Activated CD4-positive, alpha-beta T cell treated with anti-CD3 and anti-CD28 coated beads, Interleukin-2, amount 50 U/mL, for 16 hours (primary cell): Measurements from ENCODE around the gene UBE3B.
"Not testable (repeated sequence)": the region's sequence is repeated elsewhere in the genome, so short reads cannot be mapped to it uniquely, and the experiment has no call there.

Experiments
- DNase-seq: peaks from one replicate; pipeline ENCODE4 v3.0.0-alpha.2; 2020

The UBE3B gene

DNA sequence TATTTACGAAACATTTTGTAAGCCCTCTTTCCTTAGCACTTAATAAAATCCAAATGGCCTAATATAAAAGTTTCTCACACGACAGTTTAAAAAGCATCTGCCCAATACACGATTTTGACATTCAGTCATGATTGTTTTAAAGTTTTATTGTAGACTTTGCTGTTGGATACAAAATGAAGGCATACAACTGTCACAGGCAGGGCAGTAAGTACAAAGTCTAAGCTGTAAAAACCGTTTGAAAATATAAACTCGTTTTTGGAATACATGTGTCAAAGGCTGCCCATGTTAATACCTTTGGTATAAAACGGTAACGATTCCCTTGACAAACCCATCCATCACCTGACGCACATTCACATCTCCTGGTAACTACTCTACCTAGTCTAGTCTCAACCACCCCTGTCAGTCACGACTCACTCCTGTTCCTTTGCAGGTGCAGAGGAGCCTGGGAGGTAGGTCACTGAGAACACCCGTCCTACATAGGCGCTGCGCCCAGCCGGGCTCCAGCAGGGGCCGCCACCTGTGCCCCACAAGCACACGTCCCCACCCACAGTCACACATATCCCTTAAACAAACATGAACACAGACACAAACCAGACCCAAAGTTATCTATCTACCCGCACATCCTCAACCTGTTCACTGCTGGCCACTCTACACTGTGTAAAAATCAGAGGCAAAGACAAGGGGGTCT lies 27.4 kb upstream of the UBE3B start:
- no peak for DNase-seq

DNA sequence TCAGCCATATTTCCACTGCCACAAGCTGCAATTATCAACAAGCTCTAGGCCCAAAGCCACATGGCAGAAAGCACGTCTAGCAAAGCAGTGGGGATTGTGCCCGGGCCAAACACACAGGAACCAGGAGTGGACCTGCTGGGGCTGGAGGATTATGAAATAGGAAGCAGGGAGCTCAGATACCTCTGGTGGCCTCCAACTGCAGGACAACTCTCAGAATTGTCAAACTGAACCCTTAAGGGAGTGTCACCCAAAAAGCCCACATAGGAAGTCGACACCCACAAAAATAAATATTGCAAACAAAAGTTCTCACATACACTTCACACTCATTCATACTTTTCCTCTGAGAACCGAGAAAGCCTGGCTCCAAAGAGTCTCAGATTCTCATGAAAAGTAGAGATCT lies 26.5 kb upstream of the UBE3B start:
- no peak for DNase-seq

DNA sequence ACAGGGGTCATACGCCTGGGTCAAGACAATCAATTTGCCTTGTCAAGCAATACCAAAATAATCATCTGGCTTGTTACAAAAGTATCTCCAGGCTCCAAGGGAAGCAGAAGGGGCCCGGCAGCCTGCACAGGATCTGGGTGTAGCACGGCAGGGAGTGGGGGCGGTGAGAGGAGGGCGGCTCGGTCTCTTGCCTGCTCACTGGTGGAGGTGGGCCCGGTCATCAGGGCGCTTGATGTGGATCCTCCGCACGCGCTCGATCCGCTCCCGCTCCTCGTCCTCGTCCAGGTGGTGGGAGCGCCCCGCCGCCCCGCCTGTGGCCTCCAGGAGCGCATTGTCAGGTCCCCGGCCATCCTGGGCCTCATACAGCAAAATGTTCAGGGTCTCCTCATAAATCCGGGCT lies 26.0 kb upstream of the UBE3B start:
- no peak for DNase-seq

DNA sequence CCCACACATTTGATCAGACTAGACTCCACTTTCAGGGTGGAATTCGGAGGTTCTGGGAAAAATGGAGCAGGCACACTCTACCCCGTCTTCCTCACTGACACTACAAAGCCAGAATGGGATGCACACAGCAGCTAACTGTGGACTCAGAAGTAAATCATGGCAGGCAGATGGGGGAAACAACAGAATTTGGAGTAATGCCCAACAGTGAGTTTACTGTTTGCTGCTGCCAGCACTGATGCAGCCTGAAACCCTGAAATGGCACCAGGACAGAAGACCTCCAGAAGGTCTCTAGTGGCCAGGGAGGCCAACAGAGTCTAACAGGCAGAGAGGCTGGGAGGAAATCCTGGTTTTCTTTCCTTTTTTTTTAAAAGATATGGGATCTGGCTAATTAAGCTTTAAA lies 24.9 kb upstream of the UBE3B start:
- DNase-seq: no peak

DNA sequence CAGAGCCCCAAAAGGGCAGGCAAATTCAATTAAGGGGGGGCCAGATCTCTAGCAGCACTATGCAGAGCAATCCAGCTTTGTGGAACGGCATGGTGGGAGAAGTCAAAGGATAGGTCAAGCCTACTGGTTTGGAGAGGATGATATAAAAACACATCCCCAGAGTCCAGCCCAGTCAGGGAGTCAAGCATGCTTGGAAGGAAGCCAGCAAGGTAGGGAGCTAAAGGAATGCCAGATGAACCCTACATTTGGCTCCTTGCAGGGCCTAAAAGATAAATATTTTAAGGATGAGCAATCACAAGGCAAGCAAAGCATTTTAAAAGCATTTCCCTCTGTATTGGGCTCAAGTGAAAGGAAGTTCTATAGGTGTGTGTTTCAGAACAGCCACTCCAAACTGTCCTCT lies 21.7 kb upstream of the UBE3B start:
- no peak for DNase-seq

DNA sequence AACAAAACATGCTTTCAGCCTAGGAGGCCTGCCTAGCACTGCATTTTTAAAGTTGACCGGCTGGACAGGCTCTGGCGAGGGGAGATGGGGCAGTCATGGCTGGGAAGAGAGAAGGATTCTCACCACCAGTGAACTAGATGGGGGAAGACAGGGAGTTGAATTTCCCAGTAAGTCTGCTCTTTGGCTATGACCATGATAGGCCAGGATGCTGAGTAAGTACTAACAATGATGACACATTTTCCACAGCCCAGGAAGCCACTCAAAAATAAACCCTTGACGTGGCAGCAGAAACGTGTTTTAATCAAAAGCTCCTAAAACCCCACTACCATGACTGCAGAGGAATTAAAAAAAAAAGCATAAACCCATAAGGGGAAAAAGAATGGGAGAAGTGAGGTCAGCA lies 19.3 kb upstream of the UBE3B start:
- peak; percentile 37 for DNase-seq

DNA sequence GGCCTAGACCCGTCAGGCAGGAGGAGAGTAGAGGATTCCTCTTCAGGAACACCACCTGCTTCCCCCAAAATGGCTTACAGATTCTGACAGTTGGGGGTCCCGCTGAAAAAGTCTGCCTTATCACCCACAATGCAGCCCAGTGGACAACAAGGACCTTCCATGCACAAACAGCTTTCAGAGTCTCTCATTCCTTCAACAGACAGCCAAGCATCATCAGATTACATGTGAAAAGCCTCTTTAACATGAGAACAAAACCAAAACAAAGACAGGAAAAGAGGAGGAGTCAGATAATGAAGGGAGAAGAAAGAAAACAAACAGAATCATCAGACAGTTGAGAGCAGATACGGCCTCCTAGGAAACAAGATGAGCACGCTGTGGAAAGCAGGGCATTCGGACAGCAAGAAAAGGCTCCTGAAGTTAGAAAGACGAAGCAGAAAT lies 18.6 kb upstream of the UBE3B start:
- no peak for DNase-seq

DNA sequence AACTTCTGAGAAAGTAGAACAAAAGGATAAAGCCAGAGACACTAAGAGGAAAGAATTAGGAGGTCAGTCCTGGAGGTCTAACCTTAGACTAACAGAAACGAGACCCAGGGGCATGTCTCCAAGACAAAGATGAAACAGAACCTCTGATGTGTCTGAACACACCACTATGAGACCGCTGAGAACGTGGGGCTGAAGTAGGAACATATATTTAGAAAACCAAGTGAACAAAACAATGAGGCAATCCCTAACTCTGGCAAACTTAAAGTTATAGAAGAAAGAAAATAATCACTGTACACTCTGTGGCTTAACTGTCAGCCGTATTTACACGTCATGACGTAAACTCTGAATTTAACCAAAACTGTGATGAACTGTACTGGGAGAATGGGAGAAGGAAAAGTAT lies 18.2 kb upstream of the UBE3B start:
- no peak for DNase-seq

DNA sequence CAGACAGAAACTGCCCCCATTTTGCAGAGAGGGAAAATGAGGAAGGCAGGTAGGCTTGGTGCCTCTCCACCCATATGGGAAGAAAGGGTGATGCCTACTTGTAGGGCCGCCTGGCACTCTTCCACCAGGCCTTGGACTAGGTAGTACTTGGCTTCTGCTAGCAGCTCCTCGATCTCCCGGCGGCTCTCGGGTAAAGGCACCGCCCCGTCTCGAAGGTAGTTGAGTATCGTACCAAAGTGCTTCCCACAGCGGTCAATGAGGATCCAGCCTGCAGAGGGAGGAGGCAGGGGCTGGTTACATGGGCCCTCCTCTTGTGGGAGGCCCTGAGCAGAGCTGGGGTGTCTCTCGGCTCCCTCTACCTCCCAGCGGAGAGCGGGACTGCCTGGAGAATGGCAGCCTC lies 16.9 kb upstream of the UBE3B start:
- DNase-seq: no peak

DNA sequence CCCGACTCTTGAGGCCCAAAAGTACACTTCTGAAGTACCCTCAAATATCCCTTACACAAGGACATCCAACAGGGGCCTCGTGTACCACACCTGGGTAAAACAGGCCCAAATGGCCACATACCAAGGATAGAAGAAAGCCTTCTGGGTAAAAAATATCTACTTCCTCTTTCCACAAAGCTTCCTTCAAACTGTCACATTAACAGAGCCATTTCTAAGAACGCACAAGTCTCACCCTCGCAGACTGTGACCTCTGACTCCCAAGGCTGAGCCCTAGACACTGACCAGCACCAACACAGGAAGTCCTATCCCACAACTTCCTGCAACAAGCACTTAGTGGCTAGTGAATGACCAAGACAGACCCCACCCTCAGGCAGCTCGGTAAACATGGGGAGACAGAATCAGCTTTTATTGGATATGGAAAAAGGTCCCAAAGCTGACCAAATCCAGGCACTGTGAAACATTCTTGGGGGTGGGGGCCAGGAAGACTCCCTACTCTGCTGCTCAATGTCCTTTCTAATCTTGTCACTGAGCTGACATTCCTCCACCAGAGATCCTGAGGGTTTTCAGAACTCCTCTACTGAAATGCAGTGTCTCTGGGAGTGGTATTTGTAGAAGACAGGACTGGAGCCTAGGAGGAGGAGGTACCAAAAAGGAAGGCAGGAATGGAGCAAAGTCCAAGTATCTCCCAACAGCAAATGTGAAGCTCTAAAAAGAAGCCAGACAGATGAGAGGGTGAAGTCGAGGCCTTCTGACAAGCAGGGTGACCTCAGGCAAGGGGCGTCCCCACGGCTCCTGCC lies 16.2 kb upstream of the UBE3B start:
- no peak for DNase-seq

DNA sequence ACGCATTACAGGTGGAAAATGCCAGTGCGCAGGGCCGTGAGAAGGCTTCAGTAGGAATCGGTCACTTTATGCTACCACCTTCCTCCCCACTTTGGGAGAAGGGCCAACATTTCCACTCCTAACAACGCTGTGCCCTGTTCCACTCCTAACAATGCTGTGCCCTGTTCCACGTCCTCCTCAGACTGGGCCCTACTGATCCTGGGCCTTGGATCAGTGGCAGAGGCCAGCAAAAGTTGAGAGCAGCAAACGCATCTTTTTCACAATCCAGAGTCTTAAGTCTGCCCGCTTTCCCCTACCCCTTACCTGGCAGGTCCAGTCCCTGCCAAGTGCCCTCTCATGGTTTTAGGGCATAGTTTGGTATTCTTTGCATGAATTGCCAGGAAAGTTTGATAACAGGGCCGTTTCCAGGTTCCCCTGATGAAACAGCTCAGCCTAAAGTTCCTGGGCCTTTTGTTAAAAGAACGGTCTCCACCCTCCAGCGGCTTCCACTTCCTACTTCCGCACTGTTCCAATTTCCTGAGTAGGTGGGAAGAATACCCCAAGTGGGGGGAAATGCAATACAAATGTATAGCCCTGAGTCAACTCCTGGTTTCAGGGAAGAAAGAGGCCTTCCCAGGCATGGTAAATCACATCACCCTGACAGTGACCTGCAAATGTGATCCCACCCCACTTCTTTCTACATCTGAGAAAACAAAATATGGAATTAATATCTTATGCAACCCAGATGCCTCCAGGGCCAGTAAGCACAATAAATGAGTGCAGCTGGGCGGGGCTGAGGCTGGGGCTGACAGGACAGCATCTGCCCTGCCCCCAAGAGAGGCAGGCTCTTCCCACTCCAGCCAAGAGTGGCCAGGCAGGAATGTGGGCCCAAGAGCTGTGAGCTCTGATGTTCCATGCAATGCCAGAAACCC lies 15.3 kb upstream of the UBE3B start:
- DNase-seq: no peak

DNA sequence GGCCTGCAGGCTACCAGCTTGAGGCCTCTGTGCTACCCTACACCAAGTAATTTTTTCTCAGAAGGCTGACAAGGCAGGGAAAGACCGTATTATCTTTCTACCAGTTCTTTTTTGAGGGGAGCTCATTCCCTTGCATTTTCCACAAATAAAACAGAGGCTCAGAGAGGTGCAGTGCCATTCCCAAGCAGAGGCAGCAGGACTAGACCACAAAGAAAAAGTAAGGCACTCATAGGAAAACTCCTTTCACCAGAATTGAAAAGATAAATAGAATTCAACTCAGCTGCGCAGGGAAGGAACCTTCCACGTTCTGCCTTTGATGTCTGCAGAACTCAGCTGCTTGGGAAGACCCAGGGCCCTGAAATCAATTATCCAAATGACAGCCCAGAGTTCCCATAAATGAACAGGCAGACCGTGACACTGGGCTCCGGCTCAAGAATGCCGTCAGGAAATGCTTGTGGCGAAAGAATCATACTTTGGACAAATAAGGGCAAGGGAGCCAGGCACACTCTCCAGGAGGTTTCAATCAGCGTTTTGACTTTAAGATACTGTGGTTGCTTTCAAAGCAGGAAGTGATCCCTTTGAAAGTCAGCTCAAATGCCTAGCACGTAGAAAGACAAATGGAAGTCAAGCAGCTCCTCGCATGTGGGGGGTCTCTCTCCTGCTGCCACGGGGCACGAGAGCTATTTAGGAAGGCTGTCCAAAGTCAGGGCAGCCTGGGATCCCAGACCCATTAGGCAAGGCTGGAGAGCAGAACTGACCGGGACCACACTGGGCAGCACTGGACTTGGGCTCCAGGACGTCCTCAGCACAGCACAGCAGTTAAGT lies 14.4 kb upstream of the UBE3B start:
- DNase-seq: no peak

DNA sequence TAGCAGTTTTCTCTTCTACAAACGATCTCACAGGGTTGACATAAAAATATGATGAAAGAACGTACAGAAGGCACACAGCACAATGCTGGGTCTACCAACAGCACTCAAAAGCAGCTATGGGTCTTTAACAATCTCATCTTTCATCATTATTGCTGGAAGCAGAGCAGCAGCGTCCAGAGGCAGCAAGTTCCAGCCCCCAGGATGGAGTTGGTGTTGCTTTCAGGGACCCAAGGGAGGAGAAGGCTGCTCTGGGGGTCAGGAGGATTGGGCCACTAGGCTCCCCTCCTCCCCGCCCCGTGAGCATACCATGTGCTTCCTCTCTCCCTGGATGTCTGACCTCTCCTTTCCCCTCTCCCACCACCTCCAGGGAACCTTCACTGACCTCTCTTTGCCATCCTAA lies 13.7 kb upstream of the UBE3B start:
- DNase-seq: no peak

DNA sequence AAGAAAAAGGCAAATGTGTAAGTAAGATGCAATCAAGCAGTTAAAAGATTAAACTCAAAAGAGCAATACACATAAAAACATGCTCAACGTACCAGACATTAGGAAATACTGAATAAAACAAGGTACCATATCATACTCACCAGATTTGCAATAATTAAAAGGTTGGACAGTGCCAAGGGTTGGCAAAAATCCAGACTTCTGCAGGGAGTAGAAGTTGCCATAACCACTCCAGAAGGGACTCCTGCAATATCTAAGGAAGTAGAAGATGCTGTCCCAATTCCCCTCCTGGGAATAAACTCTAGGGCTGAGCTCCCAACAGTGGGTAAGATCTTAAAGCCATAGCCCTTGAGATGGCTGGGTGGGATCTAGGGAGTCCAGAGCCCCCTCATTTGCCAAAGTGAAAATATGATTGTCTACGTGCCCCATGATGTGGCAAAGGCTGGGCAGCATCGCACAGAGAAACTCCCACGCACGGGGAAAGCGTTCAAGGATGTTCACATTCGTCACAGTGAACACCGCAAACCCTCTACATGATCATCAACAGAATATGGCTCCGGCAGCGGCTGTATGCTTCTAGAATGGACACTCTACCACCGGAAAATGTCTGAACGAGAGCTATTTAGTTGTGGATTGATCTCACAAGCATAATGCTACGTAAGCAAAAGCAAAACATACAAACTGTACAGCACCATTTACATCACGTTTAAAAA lies 12.6 kb upstream of the UBE3B start:
- no peak for DNase-seq

DNA sequence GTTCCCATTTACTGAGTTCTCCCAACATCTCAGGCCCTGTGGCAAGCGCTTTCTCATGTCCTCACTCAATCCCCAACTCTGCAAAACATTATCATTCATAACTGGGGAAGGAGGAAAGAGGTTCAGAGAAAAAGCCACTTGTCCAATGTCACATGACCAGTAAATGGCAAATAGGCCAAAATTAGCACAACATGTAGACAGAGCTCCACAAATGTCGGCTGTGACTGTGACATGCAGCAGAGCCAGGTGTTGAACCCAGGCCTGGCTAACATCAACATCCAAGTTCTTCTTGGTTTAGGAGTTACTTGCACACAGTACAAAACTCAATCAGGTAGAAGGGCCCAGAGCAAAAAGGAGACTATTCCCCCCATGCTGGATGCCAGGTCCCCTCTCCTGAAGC lies 11.1 kb upstream of the UBE3B start:
- no peak for DNase-seq

DNA sequence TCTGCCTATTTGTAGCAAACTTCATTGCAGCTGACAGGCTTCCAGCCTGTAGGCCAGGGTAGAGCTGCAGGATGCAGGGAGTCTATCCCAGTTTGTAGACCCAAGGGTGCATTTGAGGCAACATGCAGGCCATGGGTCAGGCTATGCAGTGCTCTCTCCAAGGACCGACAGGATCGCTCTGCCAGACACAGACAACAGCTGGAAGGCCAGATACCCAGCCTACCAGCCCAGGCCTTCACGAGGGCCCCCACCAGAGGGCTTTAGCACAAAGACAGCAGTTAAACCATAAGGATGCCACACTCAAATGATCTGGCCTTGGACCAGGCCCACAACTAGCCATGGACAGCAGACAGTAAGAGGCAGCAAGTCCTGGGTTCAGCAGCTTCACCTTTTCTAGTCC lies 10.6 kb upstream of the UBE3B start:
- DNase-seq: no peak

DNA sequence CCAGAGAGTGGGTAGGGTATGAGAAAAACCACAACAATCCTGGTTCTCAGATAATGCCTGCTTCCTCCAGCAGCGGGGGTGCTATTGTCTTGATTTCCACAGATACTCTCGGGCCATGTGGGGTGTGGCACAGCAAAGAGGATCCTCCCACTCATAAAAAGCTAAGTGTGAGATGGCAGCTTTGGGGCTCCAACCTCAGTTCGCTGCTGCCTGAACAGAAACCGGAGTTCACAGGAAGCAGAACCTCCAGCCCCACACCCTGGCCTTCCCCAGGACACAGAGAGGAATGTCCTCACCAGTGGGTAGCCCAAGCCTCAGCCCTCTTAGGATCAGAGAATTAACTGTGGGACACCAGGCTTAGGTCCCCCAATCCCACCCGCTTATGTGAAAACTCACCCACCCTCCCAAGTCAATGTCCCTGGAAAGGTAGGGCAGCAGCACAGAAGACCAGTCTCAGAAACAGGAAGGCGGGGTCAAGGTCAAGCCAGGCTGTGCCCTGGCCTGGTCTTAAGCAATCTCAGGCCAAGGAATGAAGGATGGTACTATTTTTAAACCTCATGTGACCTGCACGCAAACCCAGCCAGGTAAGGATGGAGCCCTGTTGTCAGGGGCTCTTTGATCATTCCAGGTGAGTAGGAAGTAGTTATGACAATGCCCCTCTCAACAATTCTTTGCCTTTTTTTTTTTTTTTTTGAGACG lies 9.3 kb upstream of the UBE3B start:
- DNase-seq: no peak

DNA sequence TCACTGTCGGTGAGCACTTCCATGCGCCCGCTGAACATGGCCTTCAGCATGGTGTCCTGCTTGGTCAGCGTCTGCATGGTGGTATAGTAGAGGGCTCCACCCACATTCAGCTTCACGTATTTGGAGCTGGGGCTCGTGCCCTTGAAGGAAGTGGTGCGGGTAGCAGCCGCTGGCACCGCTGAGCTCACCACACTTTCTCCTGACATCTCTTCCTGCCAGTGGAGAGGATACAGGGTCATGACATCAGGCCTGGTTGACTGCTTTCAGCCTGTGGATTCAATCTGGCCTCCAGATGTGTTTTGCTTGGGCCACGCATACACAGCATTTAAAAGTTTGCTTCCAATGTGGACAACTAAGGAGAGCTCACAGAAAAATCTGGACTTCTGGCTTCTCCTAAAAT lies 7.9 kb upstream of the UBE3B start:
- no peak for DNase-seq

DNA sequence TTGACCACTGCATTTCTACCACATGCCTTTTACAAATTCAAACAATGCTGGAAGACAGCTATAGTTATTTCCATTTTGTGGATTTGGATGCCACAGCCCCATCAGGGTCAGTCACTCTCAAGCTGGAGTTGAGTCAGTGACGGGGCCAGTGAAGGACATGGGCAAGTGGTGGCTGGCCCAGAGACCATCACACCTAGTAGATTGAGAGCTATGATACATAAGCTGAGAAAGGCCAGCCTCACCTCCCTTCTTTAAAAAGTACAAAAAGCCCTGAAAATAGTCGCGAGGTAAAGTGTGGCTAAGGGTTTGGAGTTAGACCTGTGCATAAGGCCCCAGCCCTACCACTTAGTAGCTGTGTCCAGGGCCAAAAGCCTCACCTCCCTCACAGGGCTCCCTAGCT lies 4.4 kb upstream of the UBE3B start:
- DNase-seq: no peak

DNA sequence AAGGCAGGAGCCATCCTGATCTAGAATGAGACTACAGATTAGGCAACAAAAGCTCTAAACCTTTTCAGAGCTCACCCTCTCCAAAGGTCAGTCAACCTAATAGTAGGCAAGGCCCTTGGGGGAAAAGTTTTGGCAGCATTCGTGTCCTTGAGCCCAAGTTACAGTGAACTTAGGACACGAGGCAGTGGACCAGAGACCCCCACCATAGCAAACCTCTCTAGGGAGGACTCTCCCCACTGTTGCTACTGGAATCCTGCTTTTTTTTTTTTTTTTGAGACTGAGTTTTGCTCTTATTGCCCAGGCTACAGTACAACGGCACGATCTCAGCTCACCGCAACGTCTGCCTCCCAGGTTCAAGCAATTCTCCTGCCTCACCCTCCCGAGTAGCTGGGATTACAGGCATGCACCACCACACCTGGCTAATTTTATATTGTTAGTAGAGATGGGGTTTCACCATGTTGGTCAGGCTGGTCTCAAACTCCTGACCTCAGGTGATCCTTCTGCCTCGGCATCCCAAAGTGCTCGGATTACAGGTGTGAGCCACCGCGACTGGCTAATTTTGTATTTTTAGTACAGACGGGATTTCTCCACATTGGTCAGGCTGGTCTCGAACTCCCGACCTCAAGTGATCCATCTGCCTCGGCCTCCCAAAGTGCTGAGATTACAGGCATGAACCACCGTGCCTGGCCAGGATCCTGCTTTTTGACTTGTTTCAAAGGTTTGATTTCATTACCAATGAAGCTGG lies 3.7 kb upstream of the UBE3B start:
- not testable (repeated sequence) for DNase-seq

DNA sequence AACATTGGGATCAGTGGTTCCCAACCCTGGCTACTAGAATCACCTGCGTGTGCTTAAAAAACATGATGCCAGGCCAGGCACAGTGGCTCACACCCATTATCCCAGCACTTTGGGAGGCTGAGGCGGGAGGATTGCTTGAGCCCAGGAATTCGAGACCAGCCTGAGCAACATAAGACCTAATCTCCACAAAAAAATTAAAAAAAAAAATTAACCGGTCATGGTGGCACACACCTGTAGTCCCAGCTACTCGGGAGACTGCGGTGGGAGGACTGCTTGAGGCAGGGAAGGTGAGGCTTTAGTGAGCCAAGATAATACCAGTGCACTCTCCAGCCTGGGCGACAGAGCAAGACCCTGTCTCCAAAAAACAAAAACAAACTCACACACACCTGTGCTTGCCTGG lies 2.3 kb upstream of the UBE3B start:
- no peak for DNase-seq
